Measurements from ENCODE around the gene SH3BP4. TPM values are rescaled to one million over a fixed set of nuclear protein-coding genes. Genes with fewer than 3 reads are reported as not detected.

The SH3BP4 gene, protein sequence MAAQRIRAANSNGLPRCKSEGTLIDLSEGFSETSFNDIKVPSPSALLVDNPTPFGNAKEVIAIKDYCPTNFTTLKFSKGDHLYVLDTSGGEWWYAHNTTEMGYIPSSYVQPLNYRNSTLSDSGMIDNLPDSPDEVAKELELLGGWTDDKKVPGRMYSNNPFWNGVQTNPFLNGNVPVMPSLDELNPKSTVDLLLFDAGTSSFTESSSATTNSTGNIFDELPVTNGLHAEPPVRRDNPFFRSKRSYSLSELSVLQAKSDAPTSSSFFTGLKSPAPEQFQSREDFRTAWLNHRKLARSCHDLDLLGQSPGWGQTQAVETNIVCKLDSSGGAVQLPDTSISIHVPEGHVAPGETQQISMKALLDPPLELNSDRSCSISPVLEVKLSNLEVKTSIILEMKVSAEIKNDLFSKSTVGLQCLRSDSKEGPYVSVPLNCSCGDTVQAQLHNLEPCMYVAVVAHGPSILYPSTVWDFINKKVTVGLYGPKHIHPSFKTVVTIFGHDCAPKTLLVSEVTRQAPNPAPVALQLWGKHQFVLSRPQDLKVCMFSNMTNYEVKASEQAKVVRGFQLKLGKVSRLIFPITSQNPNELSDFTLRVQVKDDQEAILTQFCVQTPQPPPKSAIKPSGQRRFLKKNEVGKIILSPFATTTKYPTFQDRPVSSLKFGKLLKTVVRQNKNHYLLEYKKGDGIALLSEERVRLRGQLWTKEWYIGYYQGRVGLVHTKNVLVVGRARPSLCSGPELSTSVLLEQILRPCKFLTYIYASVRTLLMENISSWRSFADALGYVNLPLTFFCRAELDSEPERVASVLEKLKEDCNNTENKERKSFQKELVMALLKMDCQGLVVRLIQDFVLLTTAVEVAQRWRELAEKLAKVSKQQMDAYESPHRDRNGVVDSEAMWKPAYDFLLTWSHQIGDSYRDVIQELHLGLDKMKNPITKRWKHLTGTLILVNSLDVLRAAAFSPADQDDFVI
- total RNA-seq = 35.3 and 67.5 TPM in 2 replicates

DNA sequence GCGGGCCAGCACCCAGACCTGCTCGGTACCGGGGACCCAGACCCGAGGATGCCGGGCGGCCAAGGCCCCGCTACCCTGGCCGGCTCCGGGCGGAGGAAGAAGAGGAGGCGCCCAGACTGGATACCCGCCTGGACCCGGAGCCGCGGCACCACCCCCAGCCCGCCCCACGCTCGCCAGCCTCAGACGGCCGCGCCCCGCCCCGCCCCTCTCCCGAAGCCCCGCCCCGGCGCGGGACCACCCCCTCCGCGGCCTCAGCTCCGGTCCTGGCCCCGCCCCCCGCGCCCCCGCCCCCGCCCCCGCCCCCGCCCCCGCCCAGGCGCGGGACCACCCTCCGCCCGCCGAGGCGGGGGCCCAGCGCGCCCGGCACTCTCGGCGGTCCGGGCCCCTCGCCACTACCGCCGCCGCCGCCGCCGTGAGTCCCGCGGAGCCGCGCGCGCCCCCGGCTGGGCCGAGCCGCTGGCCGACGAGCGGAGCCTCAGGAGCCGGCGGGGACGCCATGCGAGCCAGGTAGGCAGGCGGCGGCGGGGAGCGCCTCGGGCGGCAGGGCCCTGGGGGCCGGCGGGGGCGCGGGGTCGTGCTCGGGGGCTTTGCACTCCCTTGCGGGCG, at the start of gene SH3BP4:
SH3BP4 (plus strand) TSS at position 354 of the 606 bp plus-strand sequence. CDS start 82,986 bp downstream, outside the sequence.

